Transverse colon (tissue), 3 donors: ENCODE measurements around the gene TACO1.

Experiments used
- EP300 ChIP-seq: sonication (generic); formaldehyde crosslinking; IDR thresholded peaks from one replicate; pipeline ENCODE4 v1.6.1; 2017; ENCODE audit warnings: antibody characterized with exemption, low read depth
- POLR2A ChIP-seq: fragments of 450-650 bp; IDR thresholded peaks from one replicate; pipeline ENCODE4 v1.6.1; 2016; ENCODE audit warnings: antibody characterized with exemption, mild to moderate bottlenecking, moderate library complexity
- TF ChIP-seq, protein P1 (sequence below), 5 experiments: fragments of 200-600 bp in 3 of 5; fragments of 450-650 bp in 2 of 5; sonication (generic) in 3 of 5; IDR thresholded peaks; 1 replicate in 2 of 5; 2 replicates in 3 of 5; pipeline ENCODE4 v1.5.1; 2016 to 2017; ENCODE audit warnings: antibody characterized with exemption in 5 of 5, inconsistent platforms in 3 of 5, mild to moderate bottlenecking in 2 of 5, moderate library complexity in 1 of 5

DNA sequence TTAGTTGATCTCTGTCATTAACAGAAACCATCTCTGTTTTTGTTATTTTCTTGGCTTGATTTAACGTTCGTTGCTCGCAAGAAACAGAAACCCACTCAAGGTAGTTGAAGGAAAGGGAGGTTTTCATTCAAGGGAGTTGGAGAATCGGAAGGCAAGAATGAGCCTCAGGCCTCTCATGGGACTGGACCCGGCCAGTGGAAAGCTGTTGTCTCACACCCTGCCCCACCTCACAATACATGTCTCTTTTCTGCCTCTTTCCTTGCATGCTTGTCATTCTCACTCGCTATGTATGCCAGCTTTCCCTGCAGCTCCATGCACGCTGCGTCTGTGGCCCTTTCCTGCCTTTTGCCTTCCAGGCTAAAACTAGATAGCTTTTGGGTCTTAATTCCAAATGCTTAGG lies 32.1 kb upstream of the TACO1 start:
- TF ChIP-seq, protein P1, sequence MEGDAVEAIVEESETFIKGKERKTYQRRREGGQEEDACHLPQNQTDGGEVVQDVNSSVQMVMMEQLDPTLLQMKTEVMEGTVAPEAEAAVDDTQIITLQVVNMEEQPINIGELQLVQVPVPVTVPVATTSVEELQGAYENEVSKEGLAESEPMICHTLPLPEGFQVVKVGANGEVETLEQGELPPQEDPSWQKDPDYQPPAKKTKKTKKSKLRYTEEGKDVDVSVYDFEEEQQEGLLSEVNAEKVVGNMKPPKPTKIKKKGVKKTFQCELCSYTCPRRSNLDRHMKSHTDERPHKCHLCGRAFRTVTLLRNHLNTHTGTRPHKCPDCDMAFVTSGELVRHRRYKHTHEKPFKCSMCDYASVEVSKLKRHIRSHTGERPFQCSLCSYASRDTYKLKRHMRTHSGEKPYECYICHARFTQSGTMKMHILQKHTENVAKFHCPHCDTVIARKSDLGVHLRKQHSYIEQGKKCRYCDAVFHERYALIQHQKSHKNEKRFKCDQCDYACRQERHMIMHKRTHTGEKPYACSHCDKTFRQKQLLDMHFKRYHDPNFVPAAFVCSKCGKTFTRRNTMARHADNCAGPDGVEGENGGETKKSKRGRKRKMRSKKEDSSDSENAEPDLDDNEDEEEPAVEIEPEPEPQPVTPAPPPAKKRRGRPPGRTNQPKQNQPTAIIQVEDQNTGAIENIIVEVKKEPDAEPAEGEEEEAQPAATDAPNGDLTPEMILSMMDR (IDR thresholded peaks at IDR 0.05), result no peak
- no peak for TF ChIP-seq POLR2A
- no peak for TF ChIP-seq EP300
